GM19239 (cell line): ENCODE data around the gene ADARB2.

Experiments
- DNase-seq: peaks from one replicate; pipeline ENCODE4 v3.0.0; 2011; ENCODE audit warnings: low spot score; ENCODE audit not compliant: insufficient read length
- FAIRE-seq: peaks from 2 replicates; lab custom pipeline; 2011; peaks lifted over from hg19 to GRCh38; lab: Jason Lieb, UNC

Gene ADARB2

DNA sequence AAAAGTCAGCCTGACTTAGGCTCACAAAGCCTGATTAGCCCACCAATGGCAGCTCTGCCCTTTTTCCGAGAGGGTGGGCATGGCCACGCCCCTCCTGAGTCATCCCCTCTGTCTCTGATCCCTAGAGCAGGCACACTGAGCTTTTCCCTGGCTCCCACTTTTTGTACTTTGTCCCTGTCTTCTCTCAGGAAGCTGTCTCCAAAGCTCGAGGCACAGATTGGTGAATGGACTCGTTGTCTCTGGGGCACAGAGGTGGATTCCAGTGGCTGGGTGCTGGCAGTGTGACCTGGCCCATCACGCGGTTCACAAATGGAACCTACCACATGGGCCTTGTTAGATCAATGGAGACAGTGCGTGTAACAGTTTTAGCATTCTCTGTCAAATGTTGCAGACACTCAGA is 367.7 kb downstream of the ADARB2 start:
- DNase-seq (no peak), FAIRE-seq (no peak)

DNA sequence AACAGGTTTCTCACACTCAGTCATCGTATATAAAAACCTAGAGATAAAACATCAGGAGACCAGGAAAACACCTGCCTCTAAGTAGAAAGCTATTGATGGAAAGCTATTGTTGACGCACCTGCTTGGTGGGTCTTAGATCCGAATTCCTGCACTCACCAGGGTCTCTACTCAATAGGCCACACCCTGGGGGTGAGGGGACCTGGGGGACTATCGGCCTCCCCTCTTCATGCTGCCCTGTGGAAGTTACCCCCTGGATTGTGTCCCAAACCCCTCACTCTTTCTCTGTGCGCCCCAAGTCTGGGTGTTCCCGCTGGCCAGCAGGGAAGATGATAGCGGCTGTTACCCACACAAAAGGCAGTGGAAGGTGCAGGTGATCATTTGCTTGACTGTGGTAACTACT is 368.1 kb downstream of the ADARB2 start:
- FAIRE-seq (no peak), DNase-seq (no peak)

DNA sequence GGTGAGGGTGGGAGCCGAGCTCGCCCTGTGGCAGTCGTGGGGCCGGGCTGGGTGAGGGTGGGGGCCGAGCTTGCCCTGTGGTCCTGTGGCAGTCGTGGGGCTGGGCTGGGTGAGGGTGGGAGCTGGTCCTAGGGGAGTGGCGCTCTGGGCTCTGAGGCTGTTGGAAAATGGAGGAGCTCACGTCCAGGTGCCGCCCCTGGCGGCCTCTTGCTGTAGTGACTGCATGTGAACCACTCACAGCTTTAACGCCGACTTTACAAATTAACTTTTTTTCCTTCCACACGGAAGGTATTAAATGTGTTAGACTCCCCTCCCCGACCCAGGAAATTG is 368.5 kb downstream of the ADARB2 start:
- no peak for DNase-seq
- no peak for FAIRE-seq

DNA sequence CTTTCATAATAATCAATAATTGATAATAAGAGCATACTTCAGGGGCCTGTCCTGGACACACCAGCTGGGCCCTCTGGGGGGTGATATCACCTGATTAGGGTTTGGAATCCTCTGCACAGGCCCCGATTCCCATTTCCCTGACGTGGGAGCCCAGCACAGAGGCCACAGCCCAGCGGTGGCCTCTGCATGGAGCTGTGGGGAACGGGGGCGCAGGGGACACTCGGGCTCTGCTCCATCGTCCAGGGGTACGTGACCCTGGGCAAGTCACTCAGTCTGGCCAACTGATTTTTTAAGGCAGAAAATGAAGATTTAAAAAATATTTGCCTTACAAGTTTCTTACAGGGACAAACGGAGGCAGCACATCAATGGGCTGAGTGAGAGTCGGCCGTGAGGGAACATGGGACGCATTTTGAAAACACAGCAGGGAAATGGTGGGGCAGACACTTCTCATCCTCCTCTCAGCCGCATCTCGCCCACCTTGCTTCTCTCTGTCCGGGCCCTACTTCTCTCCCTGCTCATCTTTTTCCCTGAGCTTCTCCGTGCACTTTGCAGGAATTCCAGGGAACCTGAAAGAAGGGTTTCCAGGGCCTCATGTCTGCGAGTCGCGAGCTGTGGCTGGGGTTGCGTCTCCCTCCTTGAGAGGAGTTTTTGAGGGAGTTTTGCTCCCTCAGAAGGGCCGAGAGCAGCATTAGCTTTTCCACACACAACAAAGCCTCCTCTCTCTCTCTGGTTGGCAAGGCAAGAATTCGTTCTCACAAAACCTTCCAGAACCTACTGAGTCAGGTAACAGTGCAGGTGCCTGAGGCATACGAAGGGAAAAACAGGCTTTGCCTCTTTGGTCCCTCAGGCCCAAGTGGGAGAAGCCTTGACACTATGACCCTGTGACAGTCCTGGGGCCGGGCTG is 369.1 kb downstream of the ADARB2 start:
- DNase-seq = no peak
- FAIRE-seq = no peak

DNA sequence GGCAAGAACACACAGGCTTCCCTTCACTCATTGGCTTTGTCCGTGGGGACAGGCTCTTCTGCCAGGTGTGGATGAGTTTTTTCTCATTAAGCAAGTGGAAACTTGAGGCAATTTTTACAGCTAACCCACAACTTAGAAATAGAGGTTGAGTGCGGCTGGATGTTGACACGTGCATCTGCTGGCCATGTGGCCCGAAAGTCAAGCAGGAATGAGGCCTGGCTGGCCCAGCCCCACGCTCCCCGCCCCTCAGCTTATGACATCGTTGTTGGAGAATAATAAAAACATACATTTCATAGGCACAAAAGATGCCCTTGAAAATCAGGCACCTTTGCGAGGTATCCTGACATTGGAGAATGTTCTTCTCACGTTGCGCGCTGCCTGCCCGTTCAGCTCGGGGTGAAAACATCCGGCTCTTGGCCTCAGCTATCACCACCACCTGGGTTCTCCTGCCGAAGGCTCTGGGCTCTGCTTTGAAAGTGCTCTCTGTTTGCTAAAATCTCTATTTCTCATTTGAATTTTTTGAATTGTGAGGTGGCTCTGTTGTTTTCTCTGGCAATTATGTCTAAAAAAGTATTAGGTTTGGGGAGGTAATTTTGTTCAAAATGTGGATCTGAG is 370.4 kb downstream of the ADARB2 start:
- DNase-seq (no peak), FAIRE-seq (no peak)

DNA sequence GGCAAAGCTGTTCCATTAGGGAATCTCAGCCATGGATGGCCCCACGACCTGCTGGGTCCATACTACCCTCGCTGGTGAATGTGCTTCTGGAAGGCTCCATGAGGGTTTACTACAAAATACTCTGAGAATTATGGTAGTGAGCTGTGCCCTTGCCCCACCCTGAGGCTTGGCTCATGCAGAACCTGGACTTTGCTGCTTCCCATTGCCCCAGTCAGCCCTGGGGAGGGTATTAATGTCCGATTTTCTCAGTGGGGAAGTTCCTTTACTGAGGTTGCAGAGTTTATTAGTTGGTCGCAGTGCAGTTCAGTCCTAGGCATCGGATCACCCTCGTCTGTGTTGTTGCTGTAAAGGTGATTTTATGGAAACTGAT is 371.0 kb downstream of the ADARB2 start:
- FAIRE-seq = no peak
- no peak for DNase-seq

DNA sequence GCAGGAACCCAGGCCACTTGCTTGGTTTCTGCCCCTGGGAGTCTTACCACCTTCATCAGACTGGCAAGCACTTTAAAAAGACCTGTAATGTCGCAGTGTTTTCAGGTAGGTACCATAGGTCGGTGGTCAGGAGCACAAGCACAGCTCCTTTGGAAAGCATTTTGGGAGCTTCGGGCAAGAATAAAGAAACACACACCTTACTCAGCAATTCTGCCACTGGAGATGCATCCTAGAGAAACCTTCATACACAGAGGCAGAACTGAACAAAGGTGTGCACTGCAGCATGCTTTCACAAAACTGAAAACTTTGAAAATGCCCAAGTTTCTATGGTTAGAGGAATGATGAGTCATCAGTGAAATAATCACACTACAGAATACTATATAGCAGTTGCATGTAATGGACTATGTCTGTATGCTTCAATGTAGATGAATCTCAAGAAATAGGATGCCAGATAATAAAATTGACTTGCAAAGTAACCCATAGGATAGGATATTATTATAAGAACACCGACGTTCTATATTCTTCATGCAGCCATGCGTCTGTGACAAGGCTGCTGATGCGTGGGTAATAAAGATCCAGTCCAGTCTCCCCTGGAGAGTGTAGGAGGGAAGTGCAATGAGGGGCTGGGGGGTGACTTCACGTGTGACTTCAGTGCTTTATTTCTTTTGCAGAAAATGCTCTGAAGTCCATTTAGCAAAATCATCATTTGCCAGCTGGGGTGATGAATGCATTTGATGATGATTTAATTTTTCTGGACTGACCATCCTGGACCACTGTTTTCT is 371.6 kb downstream of the ADARB2 start:
- FAIRE-seq (no peak), DNase-seq (no peak)

DNA sequence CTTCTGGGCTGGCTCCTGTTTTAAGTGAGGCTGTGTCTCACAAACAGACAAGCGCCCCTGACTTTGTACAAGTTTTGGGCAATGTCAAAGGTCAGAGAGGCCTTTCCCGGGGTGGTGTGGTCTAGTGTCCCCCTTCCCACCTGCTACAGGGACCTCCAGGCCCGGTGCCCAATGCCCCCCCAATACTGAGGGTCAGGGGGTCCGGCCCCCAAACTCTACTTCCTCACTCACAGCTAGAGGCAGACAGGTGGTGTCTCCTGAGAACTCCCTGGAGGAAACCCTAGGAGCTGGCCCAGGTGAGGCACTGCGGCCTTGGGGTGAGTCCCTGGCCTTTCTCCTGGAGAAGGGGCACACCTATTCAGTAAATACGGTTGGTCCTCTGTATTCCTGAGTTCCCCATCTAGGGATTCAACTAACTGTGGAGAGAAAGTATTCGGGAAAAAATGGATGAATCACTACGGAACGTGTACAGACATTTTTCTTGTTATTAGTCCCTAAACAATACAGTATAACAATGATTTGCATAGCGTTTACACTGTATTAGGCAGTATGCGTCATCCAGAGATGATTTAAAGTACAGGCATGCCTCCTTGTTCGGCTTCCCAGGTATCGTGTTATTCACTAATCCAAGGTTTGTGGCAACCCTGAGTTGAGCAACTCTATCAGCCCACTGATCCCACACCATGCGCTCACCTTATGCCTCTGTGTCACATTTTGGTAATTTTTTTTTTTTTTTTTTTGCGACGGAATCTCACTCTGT is 373.0 kb downstream of the ADARB2 start:
- DNase-seq (no peak), FAIRE-seq (no peak)

DNA sequence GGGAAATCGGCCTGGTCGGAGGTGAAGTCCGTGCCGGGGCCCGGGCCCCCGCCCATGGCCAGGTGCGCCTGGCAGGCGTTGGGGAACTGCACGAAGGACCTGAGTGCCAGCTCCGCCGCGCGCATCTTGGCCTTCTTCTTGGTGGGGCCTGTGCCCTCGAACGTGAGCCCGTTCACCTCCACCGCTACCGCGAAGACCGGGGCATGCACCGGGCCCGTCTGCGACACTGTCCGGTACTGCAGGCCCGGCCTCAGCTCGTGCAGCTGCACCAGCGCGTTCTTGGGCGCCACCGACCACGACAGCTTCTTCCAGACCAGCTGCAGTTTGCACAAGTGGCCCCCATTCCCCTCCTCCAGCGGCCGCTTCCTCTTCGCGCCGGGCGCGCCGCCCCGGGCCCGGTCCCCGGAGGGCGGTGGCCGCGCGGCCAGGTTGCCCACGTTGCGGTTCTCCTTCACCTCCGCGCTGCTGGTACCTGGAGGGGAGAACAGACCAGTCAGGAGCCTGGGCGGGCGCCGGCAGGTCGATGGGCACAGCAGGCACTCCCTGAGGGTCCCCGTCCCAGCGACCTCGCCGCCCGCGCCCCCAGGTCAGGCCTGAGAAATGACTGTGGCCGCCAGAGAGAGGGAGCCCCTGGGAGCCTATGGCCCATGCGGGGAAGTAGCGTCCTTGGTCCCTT is 373.7 kb downstream of the ADARB2 start:
- DNase-seq = no peak
- FAIRE-seq = no peak

DNA sequence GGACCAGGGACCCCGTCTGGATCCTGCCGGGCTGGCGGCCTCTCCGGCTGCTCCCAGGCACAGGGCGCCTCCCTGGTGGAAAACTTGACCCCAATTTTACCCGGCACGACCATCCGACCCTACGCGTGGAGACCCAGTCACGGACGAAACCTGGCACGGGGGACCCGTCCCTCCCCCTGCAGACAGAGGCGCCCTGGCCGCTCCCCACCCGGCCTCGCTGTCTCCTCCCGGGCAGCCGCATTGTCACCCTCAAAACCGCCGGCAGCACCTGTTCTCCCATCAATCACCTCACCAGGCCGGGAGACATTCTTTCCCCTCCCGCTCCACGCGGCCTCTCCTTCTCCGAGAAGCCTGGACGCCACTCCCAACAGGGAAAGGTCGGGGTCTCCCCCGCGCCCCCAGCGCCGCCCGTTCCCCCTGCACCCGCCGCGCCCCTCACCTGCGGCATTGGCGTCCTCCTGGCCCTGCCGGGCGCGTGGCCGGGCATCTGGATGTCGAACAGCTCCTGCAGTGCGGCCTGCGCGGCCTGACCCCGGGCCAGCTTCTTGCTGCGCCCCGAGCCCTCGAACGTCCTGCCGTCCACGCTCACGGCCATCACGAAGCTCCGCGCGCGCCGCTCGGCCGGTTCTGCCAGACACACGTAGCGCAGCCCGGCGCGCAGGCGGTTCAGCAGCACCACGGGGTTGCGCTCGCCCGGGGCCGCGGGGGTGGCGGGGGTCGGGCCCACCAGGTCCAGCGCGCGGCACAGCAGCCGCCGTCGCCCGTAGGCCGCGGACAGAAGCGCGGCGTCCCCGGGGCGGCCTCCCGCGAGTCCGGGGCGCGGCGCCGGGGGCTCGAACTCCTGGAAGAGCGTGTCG is 374.5 kb downstream of the ADARB2 start:
- FAIRE-seq (no peak), DNase-seq (no peak)

DNA sequence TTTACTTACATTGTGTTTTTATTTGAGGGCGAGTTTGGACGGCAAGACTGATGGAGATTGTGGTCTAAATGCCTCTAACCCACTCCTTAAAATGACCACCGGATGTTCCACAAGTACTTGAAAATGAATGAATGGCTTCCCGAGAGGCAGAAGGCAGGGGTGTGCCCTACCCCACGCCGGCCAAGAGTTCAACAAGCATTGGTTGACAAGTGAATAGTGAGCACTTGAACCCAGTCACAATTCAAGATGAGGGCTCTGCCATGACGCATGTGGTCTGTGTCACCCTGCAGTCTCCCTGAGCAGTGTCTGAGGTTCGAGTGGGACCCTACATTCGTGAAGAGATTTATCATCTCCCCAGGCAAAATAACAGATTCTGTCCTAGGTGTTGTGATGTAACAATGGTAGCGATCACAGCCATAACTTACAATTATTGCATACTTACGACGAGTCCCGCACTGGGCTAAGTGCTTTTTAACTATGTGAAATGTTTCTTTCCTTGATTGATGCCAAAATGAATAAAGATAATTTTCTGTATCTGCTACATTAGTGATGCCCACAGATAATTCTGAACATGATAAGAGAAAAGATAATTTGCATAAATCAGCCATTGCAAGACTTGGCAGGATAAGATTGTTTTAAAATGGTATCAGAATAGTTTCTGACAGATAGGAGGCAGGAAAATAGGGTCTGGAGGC is 375.8 kb downstream of the ADARB2 start:
- no peak for FAIRE-seq
- no peak for DNase-seq

DNA sequence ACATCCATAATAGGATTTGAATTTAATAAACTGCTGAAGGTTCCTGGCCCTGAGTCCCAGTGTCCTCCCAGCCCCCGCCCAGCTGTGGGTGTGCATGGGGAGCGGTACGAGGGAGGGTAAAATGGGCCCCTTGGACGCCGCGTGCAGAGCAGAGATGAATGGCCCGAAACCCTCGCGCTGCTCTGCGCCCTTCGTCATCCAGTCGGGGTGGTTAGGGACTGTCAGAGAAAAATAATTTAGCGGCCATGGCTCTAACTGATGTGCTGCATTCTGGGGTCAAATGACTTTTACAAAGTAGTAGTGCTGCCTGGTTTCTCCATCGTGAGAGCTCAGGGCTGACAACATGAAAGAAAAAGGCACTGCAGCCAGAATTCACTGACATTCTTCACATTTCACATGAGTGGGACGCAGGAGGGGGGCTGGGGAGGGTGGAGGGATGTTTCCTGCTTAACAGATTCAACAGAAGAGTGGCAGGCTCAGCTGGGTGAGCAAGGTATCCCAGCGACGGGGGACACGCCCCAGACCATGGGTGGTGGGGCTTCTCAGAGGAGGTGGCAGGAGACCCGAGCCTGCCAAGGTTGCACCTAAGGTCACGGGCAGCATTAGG is 376.7 kb downstream of the ADARB2 start:
- FAIRE-seq (no peak), DNase-seq (no peak)

DNA sequence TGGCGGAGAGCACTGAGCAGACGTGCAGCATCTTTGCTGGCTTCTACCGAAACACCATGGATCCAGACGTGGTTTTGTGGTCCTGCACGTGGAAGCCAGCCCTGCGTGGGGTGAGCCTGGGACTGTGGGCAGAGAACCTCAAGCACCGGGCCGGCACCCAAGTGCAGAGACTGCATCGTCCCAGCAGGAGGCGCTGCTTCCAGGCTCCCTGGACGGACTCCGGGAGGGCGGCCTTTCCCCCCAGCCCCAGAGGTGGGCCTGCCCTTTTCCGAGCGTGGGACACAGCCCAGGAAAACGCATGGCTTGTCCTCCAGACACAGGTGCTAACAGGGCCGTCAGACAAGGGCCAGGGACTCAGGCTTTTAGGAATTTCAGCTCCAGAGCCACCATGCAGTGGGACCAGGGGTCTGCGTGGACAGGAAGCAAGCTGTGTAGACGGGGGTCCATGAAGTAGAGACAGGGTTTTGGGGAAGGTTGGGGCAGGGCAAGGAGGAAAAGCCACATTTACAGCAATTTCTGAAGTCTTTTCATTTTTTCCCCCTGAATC is 377.2 kb downstream of the ADARB2 start:
- DNase-seq (no peak), FAIRE-seq (no peak)

DNA sequence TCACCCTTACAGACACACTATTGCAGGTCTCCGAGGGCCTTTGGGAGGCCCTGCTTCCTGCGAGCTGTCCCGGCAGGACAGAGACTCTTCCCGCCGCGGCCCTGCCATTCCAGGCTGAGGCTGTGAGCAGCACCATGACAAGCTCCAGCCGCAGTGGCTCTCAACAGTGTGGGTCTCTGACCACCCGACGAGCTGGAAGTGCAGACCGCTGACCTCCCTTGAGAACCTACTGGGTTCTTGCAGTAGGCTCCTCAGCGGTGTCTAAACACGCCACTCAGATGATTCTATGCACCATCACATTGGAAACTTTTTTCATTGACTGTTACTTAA is 377.7 kb downstream of the ADARB2 start:
- no peak for DNase-seq
- FAIRE-seq = no peak

DNA sequence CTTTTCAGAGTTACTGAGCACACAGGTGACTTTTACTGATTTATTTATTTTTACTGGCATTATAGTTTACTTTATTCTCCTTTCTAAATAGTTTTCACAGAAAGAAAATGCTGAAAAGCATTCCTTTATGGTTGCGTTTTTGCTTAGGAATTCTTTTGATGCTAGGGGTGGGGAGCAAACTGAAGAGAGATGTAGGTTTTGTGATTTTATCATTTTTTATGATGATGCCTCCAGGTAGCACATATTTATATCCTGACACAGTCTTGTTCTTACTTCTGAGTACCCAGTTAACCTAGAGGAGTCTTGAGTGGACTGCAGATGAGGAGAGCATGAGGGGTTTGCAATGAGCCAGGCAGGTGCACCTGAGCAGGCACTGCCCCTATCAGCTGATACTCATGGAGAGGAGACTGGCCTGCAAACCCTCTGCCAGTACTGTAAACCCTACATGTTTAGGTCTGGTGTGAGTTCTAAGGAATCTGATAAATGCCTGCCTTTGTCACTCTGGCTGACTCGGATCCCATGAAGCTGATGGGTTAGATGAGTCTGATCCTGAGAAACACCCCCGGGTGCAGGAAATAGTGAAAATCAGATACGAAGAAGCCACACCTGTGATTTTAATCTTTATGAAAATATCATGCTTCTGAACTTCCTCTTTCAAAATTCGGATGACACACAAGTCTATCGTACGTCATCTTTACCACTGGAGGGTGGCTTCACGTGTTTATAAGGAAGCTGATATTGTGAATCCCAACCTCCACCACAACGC is 378.3 kb downstream of the ADARB2 start:
- FAIRE-seq (no peak), DNase-seq (no peak)

DNA sequence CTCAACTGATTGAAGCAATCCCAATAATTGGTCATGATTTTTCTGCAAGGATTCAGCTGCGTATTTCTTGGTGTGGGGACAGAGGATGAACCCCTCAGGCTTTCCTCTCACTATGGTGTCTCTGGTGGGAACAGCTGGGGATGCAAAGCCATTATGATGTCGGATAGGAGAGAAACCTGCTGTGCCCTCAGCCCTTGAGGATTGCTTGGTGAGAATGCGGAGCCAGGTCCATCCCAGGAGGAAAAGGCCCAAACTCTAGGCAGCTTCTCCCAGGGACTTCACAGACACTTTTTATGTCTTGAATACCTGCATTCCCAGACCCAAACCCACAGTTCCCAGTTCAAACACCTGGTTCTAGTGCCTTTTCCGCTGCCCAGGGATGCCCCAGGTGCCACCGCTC is 379.2 kb downstream of the ADARB2 start:
- FAIRE-seq = no peak

DNA sequence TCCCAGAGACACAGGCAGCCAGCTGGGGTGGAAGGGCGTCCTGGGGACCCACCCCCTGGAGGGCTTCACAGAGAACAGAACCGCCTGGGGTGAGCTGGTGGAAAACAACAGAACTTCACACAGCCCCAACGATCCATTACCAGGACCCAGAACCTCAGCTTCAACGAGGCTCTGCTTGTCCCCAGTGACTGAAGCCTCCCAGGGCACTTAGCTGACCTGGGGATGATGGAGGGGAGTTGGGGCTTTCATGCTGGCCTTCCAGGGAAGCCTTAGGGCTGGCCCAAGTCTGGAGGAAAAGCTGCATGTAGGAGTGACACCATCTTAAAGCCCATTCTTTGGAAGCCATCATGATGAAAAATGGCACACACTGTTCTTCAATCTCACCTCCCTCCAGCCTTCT is 381.0 kb downstream of the ADARB2 start:
- DNase-seq = no peak
- FAIRE-seq = no peak

More for the DNA sequence above, 379.2 kb downstream of the ADARB2 start:
- no peak for DNase-seq
